SU-DHL-6 (cell line): ENCODE results near the gene DMBT1.

ENCODE experiments used
- CTCF ChIP-seq: fragments of 200-600 bp; sonication (generic); IDR thresholded peaks from one replicate; pipeline ENCODE4 v1.5.1; 2017; ENCODE audit warnings: antibody characterized with exemption, mild to moderate bottlenecking, low read length, moderate library complexity; ENCODE audit not compliant: insufficient read depth, poor library complexity, severe bottlenecking
- EZH2phosphoT487 ChIP-seq: fragments of 200-600 bp; sonication (generic), shearing (Covaris generic); conservative IDR thresholded peaks from 2 replicates; pipeline ENCODE4 v1.6.1; 2018; ENCODE audit warnings: mild to moderate bottlenecking, antibody characterized with exemption, low read length, moderate library complexity, mixed read lengths

GRCh38 chr10:122530177-122530576, 30.4 kb upstream of the DMBT1 start:
- no peak for TF ChIP-seq CTCF
- TF ChIP-seq EZH2phosphoT487 = no peak
